Stimulated activated CD4-positive, alpha-beta T cell treated with anti-CD3 and anti-CD28 coated beads, Interleukin-4, amount 100 ng/mL, for 48 hours (primary cell): ENCODE measurements around the gene MAN1C1.

Experiments
- DNase-seq, 2 donors: peaks; one replicate each; pipeline ENCODE4 v3.0.0-alpha.2; 2020; ENCODE audit warnings: low read depth in 2 of 2

Gene MAN1C1

GRCh38 chr1:25614501-25615171 is 2.0 kb upstream of the MAN1C1 start:
- no peak for DNase-seq

DNA sequence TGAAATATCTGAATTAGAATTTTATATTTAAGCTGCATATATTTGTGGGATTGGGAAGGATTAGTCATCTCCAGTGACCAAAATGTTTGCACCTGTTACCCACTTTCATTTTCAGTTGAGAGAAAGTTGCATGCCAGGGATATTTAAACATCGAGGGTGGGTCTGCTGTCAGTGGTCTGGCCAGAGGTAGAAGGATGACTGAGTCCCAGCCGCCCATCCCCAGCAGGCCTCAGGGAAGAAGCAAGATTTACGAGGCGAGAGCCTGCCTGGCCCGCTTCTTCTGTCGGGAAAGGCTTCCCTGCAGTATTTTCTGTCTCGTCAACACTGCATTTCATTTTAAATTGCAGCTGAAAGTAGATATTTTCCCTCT is 1.4 kb upstream of the MAN1C1 start:
- no peak for DNase-seq

GRCh38 chr1:25615563-25616094 is 962 bp upstream of the MAN1C1 start:
- DNase-seq, result no peak

DNA sequence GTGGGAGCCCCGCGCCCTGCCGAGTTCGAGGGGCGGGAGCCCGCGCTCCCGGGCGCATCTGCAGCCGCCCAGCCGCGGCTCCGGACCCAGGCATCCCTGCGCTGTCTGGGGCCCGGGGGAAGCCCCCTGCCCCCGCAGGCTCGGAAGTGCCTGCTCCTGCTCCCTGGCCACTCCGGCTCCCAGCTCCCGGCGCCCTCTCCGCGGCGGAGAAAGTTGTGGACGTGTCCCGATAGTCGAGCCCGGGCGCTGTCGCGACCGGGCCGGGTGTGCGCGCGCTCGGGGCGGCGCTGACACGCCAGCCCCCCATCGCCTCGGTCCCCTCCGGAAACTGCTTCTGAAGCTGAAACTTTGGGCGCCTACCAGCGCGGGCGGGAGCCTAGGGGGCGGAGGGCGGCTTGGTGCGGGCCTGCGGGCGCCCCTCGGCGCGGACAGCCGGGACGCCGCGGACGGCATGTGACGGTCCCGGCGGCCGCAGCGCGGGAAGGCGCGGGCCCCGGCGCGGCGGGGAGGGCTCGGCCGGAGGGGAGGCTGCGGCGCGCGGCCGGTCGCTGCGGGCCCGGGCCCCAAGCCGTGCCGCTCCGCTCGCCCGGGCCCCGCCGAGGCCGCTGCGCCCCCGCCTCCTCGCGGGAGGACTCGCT is 515 bp downstream of the MAN1C1 start:
- DNase-seq, result no peak

- no peak for DNase-seq
These were observed 1.2 kb downstream of the MAN1C1 start for GRCh38 chr1:25617625-25618432.

DNA sequence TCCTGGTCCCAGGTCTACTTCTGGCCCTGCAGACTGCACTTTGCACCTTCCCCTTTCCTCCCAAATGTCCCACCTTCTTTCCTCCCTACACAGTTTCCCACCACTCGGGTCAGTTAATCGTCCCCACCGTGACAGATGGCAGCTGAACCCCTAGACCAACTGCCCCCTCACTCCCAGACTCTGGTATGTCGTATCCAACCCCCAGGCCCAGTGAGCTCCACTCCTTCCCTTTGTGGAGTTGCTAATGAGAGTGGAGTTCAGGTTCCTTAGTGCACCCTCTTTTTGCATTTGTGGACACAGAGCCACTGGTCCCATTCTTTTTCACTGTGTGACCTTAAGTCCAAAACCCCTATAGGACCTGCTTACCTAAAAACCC is 1.8 kb downstream of the MAN1C1 start:
- no peak for DNase-seq

- peak in 1 of 2 donors; percentile 42 for DNase-seq
These were observed 2.7 kb downstream of the MAN1C1 start for GRCh38 chr1:25619101-25619890.

DNA sequence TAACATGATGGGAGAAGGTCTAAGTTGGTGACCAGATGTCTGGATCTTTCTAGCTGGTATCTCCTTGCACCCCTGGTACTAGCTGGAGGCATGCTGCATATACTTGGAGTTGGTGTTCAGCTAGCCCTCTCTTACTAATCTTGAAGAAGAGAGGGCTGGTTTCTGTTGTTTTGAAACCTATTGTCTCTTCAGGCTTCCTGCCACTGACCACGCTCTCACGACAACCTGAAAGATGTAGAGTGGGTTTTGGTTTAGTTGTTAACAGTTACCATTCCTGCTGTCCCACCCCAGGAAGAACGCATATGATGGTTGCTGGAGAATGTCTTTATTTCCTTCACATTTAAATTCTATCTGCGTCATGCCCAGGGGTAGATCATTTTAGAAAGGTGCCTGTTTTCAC is 3.6 kb downstream of the MAN1C1 start:
- DNase-seq, result no peak

GRCh38 chr1:25620701-25621350 is 4.2 kb downstream of the MAN1C1 start:
- DNase-seq, result no peak

DNA sequence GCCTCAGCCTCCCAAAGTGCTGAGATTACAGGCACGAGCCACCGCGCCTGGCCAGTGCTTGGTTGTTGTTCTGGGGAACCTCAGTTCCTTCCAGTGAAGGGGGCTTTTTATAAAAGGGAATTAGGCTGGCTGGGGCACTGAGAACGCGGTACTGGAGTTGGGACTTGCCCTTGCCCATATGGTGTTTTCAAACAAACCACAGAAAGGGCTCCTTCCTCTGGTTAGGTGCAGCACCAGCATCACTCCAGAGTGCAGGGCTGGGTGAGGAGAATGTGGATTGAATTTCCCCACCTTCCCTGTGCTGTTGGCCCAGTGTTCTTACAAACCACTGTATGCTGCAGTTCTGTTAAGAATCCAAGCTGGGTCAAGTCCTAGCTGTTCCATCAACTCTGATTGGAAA is 5.3 kb downstream of the MAN1C1 start:
- DNase-seq, result no peak

DNA sequence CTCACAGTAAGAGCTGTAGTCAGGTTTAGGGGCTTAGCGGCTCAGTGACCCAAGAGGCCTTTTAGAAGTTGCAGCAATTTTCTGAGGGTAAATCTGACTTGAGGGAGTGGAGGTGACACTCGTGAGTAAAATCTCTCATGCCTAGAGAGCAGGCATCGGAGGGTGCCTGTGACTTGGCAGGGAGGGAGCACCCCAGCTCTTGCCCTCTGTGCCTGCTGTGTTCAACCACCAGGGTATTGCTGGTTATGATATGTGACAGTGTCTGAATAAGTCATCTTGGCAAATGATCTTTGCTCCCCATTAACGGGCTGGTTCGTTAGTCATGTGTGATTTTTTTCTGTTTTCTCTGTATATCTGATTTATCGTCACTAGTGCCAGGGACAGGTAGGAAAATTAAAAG is 5.9 kb downstream of the MAN1C1 start:
- DNase-seq, result no peak

DNA sequence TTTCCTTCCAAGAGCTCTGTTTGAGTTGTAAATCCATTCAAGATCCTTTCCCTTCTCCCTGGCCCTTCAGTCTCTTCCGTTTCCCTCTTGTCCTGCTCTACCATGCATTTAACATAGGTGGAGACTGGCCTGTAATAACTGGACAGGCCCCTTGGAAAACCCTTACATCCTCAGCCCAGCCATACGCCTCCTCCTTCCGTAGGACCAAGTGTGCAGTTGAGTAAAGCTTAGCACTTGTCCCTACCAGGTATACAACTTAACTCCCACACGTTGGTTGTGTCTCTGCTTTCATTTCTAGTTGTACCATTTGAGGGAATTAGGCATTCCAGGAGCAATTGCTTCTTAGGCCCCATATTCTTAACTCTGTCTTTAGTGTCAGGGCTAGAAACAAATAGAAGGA is 6.4 kb downstream of the MAN1C1 start:
- no peak for DNase-seq

DNA sequence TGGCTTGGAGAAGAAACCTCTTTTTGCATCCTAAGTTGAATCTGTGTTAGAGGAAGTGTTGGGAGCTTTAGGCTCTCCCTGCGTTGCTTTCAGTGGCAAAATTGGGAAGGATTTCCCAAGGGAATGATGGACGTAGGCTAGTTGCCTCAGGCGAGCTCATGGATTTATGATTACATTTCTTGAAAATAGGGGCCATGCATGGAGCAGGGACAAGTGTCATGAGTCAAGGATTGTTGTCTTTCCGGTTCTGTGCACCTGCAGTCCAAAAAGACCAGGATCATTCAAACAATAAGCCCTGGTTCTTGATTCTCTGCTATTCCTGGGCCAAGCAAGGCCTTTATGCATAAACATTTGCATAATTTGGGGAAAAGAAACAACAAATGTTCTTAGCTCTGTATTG is 7.1 kb downstream of the MAN1C1 start:
- no peak for DNase-seq

DNA sequence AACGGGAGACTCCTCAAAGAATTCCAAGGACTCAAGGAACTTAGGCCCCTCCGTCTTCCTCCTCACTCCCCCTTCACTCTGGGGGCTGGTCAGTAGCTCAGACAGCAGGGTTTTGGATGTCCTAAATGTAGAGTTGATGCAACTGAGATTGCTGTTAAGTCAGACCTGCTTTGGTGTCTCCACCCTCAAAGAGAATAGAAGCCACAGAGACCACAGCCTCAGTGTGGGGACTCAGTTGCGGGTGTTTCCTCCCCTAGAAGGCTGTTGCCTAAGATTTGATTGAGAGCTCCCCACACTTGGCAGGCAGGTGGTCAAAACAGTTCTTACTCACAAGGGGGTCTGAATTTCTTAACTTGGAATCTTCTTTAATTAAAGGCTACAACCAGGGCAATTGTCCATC is 7.6 kb downstream of the MAN1C1 start:
- no peak for DNase-seq

DNA sequence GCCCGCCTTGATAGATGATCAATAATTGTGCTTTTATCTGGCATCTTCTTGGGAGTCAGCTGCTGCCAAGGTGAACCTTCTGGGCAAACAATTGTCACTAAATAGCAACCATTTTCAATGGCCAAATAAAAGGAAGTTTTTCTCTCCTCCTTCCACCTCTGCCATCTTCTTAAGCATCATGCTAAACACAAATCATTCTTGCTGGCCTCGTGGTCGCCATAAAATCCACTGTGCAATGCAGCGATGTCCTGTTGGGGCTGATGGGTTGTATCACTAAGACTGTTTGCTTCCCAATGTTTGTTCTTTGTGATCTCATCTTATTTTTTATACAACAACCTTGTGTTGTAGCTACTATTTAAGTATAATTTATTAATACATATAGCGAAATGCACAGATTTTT is 8.0 kb downstream of the MAN1C1 start:
- no peak for DNase-seq

- DNase-seq, result no peak
These were observed 9.4 kb downstream of the MAN1C1 start for GRCh38 chr1:25626018-25626417.

GRCh38 chr1:25628741-25629421 is 12.3 kb downstream of the MAN1C1 start:
- no peak for DNase-seq

DNA sequence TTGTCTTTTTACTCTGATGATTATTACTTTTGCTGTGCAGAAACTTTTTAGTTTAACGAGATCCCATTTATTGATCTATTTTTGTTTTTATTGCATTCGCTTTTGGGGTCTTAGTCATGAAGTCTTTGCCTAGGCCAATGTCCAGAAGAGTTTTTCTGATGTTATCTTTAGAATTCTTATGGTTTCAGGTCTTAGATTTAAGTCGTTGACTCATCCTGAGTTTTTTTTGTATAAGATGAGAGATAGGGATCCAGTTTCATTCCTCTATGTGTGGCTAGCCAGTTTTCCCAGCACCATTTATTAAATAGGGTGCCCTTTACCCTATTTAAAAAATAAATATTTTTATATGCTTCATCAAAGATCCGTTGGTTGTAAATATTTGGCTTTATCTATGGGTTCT is 13.2 kb downstream of the MAN1C1 start:
- no peak for DNase-seq

DNA sequence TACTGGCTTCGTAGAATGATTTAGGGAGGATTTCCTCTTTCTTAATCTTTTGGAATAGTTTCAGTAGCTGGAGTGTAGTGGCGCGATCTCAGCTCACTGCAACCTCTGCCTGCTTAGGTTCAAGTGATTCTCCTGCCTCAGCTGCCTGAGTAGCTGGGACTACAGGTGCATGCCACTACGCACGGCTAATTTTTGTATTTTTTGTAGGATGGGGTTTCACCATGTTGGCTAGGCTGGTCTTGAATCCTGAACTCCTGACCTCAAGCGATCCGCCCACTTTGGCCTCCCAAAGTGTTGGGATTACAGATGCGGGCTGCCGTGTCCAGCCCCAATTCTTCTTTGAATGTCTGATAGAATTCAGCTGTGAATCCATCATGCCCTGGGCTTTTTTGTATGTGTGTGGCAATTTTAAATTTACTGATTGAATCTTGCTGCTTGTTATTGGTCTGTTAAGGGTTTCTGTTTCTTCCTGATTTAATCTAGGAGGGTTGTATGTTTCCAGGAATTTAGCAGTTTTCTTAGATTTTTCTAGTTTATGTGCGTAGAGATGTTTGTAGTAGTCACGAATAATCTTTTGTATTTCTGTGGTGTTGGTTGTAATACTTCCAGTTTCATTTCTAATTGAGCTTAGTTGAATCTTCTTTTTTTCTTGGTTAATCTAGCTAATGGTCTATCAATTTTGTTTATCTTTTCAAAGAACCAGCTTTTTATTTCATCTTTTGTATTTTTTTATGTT is 15.3 kb downstream of the MAN1C1 start:
- DNase-seq, result no peak

DNA sequence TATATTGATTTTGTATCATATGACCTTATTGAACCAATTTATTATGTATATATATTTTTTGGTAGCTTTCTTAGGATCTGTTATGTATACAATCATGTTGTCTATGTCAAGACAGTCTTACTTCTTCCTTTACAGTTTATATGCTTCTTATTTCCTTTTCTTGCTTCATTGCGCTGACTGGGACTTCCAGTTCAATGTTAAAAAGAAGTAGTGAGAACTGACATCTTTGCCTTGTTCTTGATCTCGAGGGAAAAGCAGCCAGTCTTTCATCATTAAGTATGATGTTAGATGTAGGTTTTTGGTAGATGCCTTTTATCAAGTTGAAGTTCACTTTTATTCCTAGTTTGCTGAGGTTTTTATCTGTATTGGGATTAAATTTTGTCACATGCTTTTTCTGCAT is 17.5 kb downstream of the MAN1C1 start:
- no peak for DNase-seq
